ENCODE data around the gene TMEM60.

DNA sequence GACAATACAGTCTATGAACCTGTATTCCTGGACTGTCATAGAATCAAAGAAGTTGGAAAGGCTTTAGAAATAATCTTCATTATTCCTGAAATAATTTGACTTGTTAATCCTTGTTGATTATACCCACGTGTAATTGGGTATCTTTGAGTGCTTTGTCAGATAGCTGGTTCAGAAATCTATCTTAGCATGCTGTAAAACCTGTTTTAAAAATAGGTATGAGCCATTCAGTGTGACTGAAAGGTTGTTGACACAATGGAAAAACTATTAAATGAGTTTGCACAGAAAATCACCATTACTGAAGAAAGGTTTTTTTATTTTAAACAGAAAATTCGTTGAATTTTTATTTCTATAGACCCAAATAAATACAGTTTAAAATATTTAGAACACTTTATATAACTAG, 39.0 kb upstream of the TMEM60 start:
- TF ChIP-seq SIX5 (IDR thresholded peaks at IDR 0.05; ENCODE audit: low read depth, low read length) = no peak
- TF ChIP-seq CTCF (IDR thresholded peaks at IDR 0.05; ENCODE audit: control extremely low read depth in 1 of 3, insufficient read depth in 1 of 3, low read depth in 1 of 3, low read length in 3 of 3) = no peak
- no peak for TF ChIP-seq GTF2F1 (IDR thresholded peaks at IDR 0.05; ENCODE audit: borderline replicate concordance, low read depth, low read length)
- no peak for TF ChIP-seq RAD21 (IDR thresholded peaks at IDR 0.05 in 1 of 2, conservative IDR thresholded peaks at IDR 0.05 in 1 of 2; ENCODE audit: low read depth in 2 of 2, low read length in 2 of 2)
- TF ChIP-seq EZH2 (IDR thresholded peaks at IDR 0.05; ENCODE audit: low read depth, low read length, severe bottlenecking) = no peak
- no peak for TF ChIP-seq POLR2A (IDR thresholded peaks at IDR 0.05; ENCODE audit: control extremely low read depth in 1 of 2, low read depth in 2 of 2, low read length in 2 of 2)
- no peak for TF ChIP-seq JUN (IDR thresholded peaks at IDR 0.05; ENCODE audit: low read depth, low read length)
- no peak for TF ChIP-seq SP2 (IDR thresholded peaks at IDR 0.05; ENCODE audit: low read length)
- no peak for TF ChIP-seq SIN3A (conservative IDR thresholded peaks at IDR 0.05 in 1 of 2, IDR thresholded peaks at IDR 0.05 in 1 of 2; ENCODE audit: low read depth in 1 of 2, low read length in 2 of 2)
- TF ChIP-seq, protein P1, sequence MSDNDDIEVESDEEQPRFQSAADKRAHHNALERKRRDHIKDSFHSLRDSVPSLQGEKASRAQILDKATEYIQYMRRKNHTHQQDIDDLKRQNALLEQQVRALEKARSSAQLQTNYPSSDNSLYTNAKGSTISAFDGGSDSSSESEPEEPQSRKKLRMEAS (IDR thresholded peaks at IDR 0.05) = no peak
- no peak for TF ChIP-seq POLR2AphosphoS5 (IDR thresholded peaks at IDR 0.05; ENCODE audit: low read depth, low read length)
- no peak for TF ChIP-seq SRF (IDR thresholded peaks at IDR 0.05; ENCODE audit: low read depth, low read length)
- TF ChIP-seq JUND (IDR thresholded peaks at IDR 0.05; ENCODE audit: low read length) = no peak
